ENCODE results near the gene ZMIZ1. TPM values are rescaled to one million over a fixed set of nuclear protein-coding genes. Genes with fewer than 3 reads are reported as not detected.
A peak's percentile ranks its signal among the peaks of the same experiment; 100 is the strongest.

The ZMIZ1 gene
- polyA plus RNA-seq, 2 of the 4 experiments (the other 2 are of a cell fraction) = 8.1 to 30.3 TPM

DNA sequence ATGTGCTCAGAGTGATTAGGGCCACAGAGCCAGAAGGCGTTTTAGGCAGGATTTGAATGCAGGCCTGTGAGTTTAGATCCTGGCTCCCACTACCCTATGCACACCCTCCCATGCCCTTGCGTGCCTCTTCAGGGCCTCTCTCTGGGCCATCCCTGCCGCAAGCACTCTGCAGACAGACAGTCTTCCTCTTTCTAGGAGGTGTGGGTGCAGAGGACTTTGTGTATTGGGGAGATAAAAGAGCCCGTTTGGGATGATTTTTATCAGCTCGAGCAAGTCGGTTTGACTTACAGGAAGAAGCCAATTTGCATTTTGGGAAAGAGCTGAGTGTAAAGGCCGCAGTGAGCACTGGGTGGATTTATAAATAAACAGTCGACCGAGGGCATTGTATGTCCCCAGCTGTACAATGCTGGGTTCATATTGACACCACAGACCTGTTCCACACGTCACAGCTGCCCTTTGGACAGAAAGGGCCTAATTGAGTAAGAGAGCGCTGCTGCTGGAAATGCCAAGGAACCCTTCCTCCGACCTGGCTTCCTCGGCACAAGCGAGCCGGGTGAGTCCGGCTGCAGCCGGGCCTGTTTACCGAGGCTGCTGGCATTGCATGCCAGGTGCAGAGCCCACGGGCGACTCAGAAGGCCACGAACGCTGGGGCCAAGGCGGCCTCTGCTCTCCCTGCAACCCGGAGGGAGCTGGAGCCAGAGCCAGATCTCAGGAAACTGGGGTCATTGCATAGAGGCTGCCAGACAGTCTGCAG is 25.1 kb downstream of the ZMIZ1 start:
- peak overlapping the region; percentile 71 for H3K4me2 ChIP-seq
- POLR2A ChIA-PET = no interaction called here
- DNase-seq (ENCODE audit: low read depth in 1 of 2, low spot score in 1 of 2) (peak in 1 of 2 experiments; percentile 79), FAIRE-seq (no peak), ATAC-seq (peak; percentile 60 to 75)
- H3K4me1 ChIP-seq = peaks cover 95% of the 10 kb centered on the region
- H3K9me3 ChIP-seq = no peaks in the 10 kb centered on the region
- TF ChIP-seq, protein P1, sequence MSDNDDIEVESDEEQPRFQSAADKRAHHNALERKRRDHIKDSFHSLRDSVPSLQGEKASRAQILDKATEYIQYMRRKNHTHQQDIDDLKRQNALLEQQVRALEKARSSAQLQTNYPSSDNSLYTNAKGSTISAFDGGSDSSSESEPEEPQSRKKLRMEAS (IDR thresholded peaks at IDR 0.05) = no peak
- TF ChIP-seq CEBPB (IDR thresholded peaks at IDR 0.05) = peak; percentile 6 to 49; a peak in 1 of 4 replicates
- CTCF ChIA-PET = interaction anchor here (1.6 to 2.3 kb wide), 2 partner anchors 102 to 104 kb away, joined by 6 to 9 read pairs; no protein-coding TSS in a partner anchor
- H3K27ac ChIP-seq = peak overlapping the region; percentile 70 to 82
- 0 out of 3 replicates have a peak overlapping the region, but pooled peaks have one; percentile 3 for H3K4me3 ChIP-seq
- WGBS (ENCODE audit: missing lambda C conversion rate) = 27% methylated on average over 22 of the region's 24 CpGs

DNA sequence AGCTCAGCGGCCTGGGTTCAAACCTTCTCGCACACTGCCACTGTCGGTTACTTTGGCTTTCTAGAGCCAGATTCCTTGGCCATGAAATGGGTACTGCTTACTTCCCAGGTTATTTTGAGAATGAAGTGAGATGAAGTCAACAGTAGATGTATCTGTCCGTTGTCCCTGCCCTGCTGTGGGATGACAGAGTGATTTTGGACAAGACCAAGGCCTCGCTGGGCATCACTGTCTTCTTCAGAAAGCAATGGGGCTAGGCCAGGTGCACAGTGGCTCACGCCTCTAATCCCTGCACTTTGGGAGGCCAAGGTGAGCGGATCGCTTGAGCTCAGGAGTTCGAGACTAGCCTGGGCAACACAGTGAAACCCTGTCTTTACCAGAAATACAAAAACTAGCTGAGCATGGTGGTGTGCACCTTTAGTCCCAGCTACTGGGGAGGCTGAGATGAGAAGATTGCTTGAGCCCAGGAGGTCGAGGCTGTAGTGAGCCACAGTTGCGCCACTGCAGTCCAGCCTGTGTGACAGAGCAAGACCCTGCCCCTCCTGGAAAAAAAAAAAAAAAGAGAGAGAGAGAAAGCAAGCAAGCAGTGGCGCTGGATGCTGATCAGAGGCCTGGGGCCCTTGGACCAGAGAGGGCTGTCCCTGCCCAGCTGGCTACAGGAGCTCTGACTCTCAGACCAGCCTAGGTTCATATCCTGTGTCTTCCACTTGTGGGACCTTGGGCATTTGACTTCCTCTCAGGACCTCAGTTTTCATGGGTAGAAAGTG is 25.8 kb downstream of the ZMIZ1 start:
- H3K4me1 ChIP-seq = peaks cover 95% of the 10 kb centered on the region
- TF ChIP-seq HOXB5 (CRISPR knock-in tag; IDR thresholded peaks at IDR 0.05) = no peak
- TF ChIP-seq ZSCAN20 (CRISPR knock-in tag; IDR thresholded peaks at IDR 0.05) = no peak
- H3K27ac ChIP-seq = peak overlapping the region; percentile 70 to 82
- DNase-seq (ENCODE audit: low read depth in 1 of 2, low spot score in 1 of 2) = no peak
- no peak for ATAC-seq
- H3K4me3 ChIP-seq = no peak overlapping the region
- WGBS (ENCODE audit: missing lambda C conversion rate) = 85% methylated on average over 11 of the region's 12 CpGs
- ChIA-PET CTCF (interaction anchor here (0.9 to 2.3 kb wide), 3 partner anchors 16 to 103 kb away, joined by 3 to 9 read pairs (median 6); no protein-coding TSS in a partner anchor), POLR2A (interaction anchor here (0.9 kb wide), 1 partner anchor 90 kb away, joined by 3 read pairs; no protein-coding TSS in a partner anchor)
- peak overlapping the region; percentile 71 for H3K4me2 ChIP-seq
- no peak for FAIRE-seq
- H3K9me3 ChIP-seq = no peaks in the 10 kb centered on the region

DNA sequence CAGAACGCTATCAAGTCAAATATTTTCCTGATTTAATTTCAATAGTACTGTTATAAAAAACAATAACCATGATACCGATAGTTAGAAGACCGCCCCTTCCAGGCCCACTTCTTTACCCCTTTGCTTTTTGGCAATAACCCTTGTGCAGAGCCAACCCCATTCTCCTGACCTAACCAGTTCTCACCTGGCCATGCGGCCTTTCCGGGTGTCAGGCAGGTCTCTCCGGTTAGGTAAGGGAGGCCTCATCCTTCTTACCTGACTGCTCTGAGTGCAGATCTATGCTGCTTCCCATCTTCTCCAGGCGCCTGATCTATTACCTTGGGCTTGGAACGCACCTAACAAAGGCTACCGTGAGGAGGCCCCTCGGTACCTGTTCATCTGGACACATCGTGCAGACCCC is 26.6 kb downstream of the ZMIZ1 start:
- H3K4me1 ChIP-seq = peaks cover 95% of the 10 kb centered on the region
- POLR2A ChIA-PET = interaction anchor here (0.9 kb wide), 1 partner anchor 89 kb away, joined by 3 read pairs; no protein-coding TSS in a partner anchor

More for the DNA sequence above, 26.6 kb downstream of the ZMIZ1 start:
- Histone ChIP-seq H3K4me3 (no peak overlapping the region), H3K4me2 (peak overlapping the region; percentile 71; the same call in 1 of the 3 replicates), H3K9me3 (no peaks in the 10 kb centered on the region), H3K27ac (peak overlapping the region; percentile 38 to 82; a peak in 5 of 6 replicates)
- FAIRE-seq (no peak), ATAC-seq (no peak), DNase-seq (ENCODE audit: low read depth in 1 of 2, low spot score in 1 of 2) (no peak)
- WGBS (ENCODE audit: missing lambda C conversion rate) = 90% methylated on average over 11 of the region's 11 CpGs
- CTCF ChIA-PET = interaction anchor here (0.9 to 1.3 kb wide), 2 partner anchors 16 to 17 kb away, joined by 3 read pairs; no protein-coding TSS in a partner anchor
- TF ChIP-seq, protein P2, sequence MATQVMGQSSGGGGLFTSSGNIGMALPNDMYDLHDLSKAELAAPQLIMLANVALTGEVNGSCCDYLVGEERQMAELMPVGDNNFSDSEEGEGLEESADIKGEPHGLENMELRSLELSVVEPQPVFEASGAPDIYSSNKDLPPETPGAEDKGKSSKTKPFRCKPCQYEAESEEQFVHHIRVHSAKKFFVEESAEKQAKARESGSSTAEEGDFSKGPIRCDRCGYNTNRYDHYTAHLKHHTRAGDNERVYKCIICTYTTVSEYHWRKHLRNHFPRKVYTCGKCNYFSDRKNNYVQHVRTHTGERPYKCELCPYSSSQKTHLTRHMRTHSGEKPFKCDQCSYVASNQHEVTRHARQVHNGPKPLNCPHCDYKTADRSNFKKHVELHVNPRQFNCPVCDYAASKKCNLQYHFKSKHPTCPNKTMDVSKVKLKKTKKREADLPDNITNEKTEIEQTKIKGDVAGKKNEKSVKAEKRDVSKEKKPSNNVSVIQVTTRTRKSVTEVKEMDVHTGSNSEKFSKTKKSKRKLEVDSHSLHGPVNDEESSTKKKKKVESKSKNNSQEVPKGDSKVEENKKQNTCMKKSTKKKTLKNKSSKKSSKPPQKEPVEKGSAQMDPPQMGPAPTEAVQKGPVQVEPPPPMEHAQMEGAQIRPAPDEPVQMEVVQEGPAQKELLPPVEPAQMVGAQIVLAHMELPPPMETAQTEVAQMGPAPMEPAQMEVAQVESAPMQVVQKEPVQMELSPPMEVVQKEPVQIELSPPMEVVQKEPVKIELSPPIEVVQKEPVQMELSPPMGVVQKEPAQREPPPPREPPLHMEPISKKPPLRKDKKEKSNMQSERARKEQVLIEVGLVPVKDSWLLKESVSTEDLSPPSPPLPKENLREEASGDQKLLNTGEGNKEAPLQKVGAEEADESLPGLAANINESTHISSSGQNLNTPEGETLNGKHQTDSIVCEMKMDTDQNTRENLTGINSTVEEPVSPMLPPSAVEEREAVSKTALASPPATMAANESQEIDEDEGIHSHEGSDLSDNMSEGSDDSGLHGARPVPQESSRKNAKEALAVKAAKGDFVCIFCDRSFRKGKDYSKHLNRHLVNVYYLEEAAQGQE (IDR thresholded peaks at IDR 0.05) = no peak
- TF ChIP-seq FOSL2 (IDR thresholded peaks at IDR 0.05) = no peak
- TF ChIP-seq FOSL2 (CRISPR knock-in tag; IDR thresholded peaks at IDR 0.05) = no peak
- no peak for TF ChIP-seq HEYL (CRISPR knock-in tag; IDR thresholded peaks at IDR 0.05)
- TF ChIP-seq, protein P3, sequence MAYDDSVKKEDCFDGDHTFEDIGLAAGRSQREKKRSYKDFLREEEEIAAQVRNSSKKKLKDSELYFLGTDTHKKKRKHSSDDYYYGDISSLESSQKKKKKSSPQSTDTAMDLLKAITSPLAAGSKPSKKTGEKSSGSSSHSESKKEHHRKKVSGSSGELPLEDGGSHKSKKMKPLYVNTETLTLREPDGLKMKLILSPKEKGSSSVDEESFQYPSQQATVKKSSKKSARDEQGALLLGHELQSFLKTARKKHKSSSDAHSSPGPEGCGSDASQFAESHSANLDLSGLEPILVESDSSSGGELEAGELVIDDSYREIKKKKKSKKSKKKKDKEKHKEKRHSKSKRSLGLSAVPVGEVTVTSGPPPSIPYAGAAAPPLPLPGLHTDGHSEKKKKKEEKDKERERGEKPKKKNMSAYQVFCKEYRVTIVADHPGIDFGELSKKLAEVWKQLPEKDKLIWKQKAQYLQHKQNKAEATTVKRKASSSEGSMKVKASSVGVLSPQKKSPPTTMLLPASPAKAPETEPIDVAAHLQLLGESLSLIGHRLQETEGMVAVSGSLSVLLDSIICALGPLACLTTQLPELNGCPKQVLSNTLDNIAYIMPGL (CRISPR knock-in tag; IDR thresholded peaks at IDR 0.05; ENCODE audit: borderline replicate concordance) = no peak
- no peak for TF ChIP-seq RCOR1 (IDR thresholded peaks at IDR 0.05; ENCODE audit: low read depth, low read length)
- TF ChIP-seq RNF2 (IDR thresholded peaks at IDR 0.05; ENCODE audit: borderline replicate concordance, low read depth) = no peak
- no peak for TF ChIP-seq POLR2A (IDR thresholded peaks at IDR 0.05; ENCODE audit: low read length)
- TF ChIP-seq EP300 (IDR thresholded peaks at IDR 0.05) = no peak
- TF ChIP-seq NR3C1 (IDR thresholded peaks at IDR 0.05) = no peak
- no peak for TF ChIP-seq GATA3 (IDR thresholded peaks at IDR 0.05; ENCODE audit: borderline replicate concordance)
- TF ChIP-seq MAFK (IDR thresholded peaks at IDR 0.05; ENCODE audit: partially characterized antibody) = no peak
- TF ChIP-seq, protein P4, sequence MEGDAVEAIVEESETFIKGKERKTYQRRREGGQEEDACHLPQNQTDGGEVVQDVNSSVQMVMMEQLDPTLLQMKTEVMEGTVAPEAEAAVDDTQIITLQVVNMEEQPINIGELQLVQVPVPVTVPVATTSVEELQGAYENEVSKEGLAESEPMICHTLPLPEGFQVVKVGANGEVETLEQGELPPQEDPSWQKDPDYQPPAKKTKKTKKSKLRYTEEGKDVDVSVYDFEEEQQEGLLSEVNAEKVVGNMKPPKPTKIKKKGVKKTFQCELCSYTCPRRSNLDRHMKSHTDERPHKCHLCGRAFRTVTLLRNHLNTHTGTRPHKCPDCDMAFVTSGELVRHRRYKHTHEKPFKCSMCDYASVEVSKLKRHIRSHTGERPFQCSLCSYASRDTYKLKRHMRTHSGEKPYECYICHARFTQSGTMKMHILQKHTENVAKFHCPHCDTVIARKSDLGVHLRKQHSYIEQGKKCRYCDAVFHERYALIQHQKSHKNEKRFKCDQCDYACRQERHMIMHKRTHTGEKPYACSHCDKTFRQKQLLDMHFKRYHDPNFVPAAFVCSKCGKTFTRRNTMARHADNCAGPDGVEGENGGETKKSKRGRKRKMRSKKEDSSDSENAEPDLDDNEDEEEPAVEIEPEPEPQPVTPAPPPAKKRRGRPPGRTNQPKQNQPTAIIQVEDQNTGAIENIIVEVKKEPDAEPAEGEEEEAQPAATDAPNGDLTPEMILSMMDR (IDR thresholded peaks at IDR 0.05) = no peak
- no peak for TF ChIP-seq CBX2 (IDR thresholded peaks at IDR 0.05; ENCODE audit: borderline replicate concordance, low read depth)
- no peak for TF ChIP-seq HOXB5 (CRISPR knock-in tag; IDR thresholded peaks at IDR 0.05)
- no peak for TF ChIP-seq CHD4 (IDR thresholded peaks at IDR 0.05; ENCODE audit: borderline replicate concordance)
- no peak for TF ChIP-seq ZNF302 (CRISPR knock-in tag; IDR thresholded peaks at IDR 0.05)
- no peak for TF ChIP-seq CBX8 (IDR thresholded peaks at IDR 0.05)
- no peak for TF ChIP-seq ESRRA (IDR thresholded peaks at IDR 0.05; ENCODE audit: borderline replicate concordance, low read length)
